ENCODE data around the gene RGS21. TPM values are rescaled to one million over a fixed set of nuclear protein-coding genes. Genes with fewer than 3 reads are reported as not detected.

Gene RGS21
- total RNA-seq, 1 donor from 2014 or later: not detected

GRCh38 chr1:192401825-192402224, 85.0 kb downstream of the RGS21 start:
- Mint-ChIP-seq H3K4me1 (ENCODE audit: unreplicated experiment) (peaks cover 24% of the 10 kb centered on the region), H3K36me3 (ENCODE audit: unreplicated experiment) (no peaks in the 10 kb centered on the region), H3K9me3 (ENCODE audit: unreplicated experiment) (no peaks in the 10 kb centered on the region), H3K4me3 (ENCODE audit: unreplicated experiment) (peak overlapping the region; percentile 47), H3K27ac (ENCODE audit: unreplicated experiment) (peak overlapping the region; percentile 81), H3K27me3 (ENCODE audit: unreplicated experiment) (no peaks in the 10 kb centered on the region)
- TF ChIP-seq CTCF (IDR thresholded peaks at IDR 0.05): no peak
- DNase-seq (ENCODE audit: extremely low spot score, unreplicated experiment): no peak

- Mint-ChIP-seq H3K36me3 (ENCODE audit: unreplicated experiment) (no peaks in the 10 kb centered on the region), H3K27me3 (ENCODE audit: unreplicated experiment) (no peaks in the 10 kb centered on the region), H3K4me1 (ENCODE audit: unreplicated experiment) (peaks cover 28% of the 10 kb centered on the region), H3K27ac (ENCODE audit: unreplicated experiment) (no peak overlapping the region), H3K9me3 (ENCODE audit: unreplicated experiment) (no peaks in the 10 kb centered on the region), H3K4me3 (ENCODE audit: unreplicated experiment) (no peak overlapping the region)
- TF ChIP-seq CTCF (IDR thresholded peaks at IDR 0.05): no peak
- no peak for DNase-seq (ENCODE audit: extremely low spot score, unreplicated experiment)
Measured at GRCh38 chr1:192402571-192402970, 85.8 kb downstream of the RGS21 start.

- H3K27ac Mint-ChIP-seq (ENCODE audit: unreplicated experiment): no peak overlapping the region
- no peak for DNase-seq (ENCODE audit: extremely low spot score, unreplicated experiment)
- H3K36me3 Mint-ChIP-seq (ENCODE audit: unreplicated experiment): no peaks in the 10 kb centered on the region
- no peaks in the 10 kb centered on the region for H3K27me3 Mint-ChIP-seq (ENCODE audit: unreplicated experiment)
- H3K4me3 Mint-ChIP-seq (ENCODE audit: unreplicated experiment): no peak overlapping the region
- TF ChIP-seq CTCF (IDR thresholded peaks at IDR 0.05): no peak
- peaks cover 19% of the 10 kb centered on the region for H3K4me1 Mint-ChIP-seq (ENCODE audit: unreplicated experiment)
- H3K9me3 Mint-ChIP-seq (ENCODE audit: unreplicated experiment): peaks cover 4% of the 10 kb centered on the region
Measured at GRCh38 chr1:192407206-192407605, 90.4 kb downstream of the RGS21 start.

Other genes starting within 250 kb of the RGS21 start
- not detected in 2 replicates for gene RGS18, start 158.5 kb upstream of the RGS21 start, total RNA-seq